ENCODE data around the gene PDE4D. TPM values are rescaled to one million over a fixed set of nuclear protein-coding genes. Genes with fewer than 3 reads are reported as not detected.

Gene PDE4D
- total RNA-seq, 1 experiment from 2014 or later, result 3.3 TPM

- POLR2A ChIA-PET, result no interaction called here
Observed at GRCh38 chr5:58965677-58966414, 927.7 kb downstream of the PDE4D start.

GRCh38 chr5:58963821-58964220 lies 929.7 kb downstream of the PDE4D start:
- DNase-seq (ENCODE audit: low spot score), result no peak
- no peak overlapping the region for H3K4me3 Mint-ChIP-seq
- no peaks in the 10 kb centered on the region for H3K9me3 Mint-ChIP-seq
- H3K27me3 Mint-ChIP-seq (ENCODE audit: low read depth), result no peaks in the 10 kb centered on the region
- H3K36me3 Mint-ChIP-seq, result no peaks in the 10 kb centered on the region
- ChIA-PET POLR2A (no interaction called here), CTCF (no interaction called here)
- ATAC-seq, result no peak
- no peak overlapping the region for H3K27ac Mint-ChIP-seq
- peaks cover 13% of the 10 kb centered on the region for H3K4me1 Mint-ChIP-seq
- no peak for TF ChIP-seq ARID4B (CRISPR knock-in tag; IDR thresholded peaks at IDR 0.05; ENCODE audit: borderline replicate concordance)
- no peak for TF ChIP-seq MAX (CRISPR knock-in tag; IDR thresholded peaks at IDR 0.05)
- no peak for TF ChIP-seq E2F5 (CRISPR knock-in tag; IDR thresholded peaks at IDR 0.05)
- TF ChIP-seq ZNF281 (CRISPR knock-in tag; IDR thresholded peaks at IDR 0.05), result no peak
- TF ChIP-seq MXD4 (CRISPR knock-in tag; IDR thresholded peaks at IDR 0.05; ENCODE audit: borderline replicate concordance), result no peak
- TF ChIP-seq ZNF138 (CRISPR knock-in tag; conservative IDR thresholded peaks at IDR 0.05), result no peak
- TF ChIP-seq TP53 (CRISPR knock-in tag; IDR thresholded peaks at IDR 0.05), result no peak
- TF ChIP-seq USF1 (CRISPR knock-in tag; IDR thresholded peaks at IDR 0.05), result no peak
- no peak for TF ChIP-seq NR3C1 (CRISPR knock-in tag; conservative IDR thresholded peaks at IDR 0.05; ENCODE audit: low read depth)

More at GRCh38 chr5:58965677-58966414, 927.7 kb downstream of the PDE4D start:
- ATAC-seq (peak; percentile 55), DNase-seq (ENCODE audit: low spot score) (no peak)
- Mint-ChIP-seq H3K4me1 (peaks cover 23% of the 10 kb centered on the region), H3K27ac (no peak overlapping the region), H3K36me3 (no peaks in the 10 kb centered on the region), H3K4me3 (no peak overlapping the region), H3K27me3 (ENCODE audit: low read depth) (no peaks in the 10 kb centered on the region), H3K9me3 (no peaks in the 10 kb centered on the region)
- no peak for TF ChIP-seq ZMAT4 (CRISPR knock-in tag; IDR thresholded peaks at IDR 0.05)
- TF ChIP-seq ETV6 (CRISPR knock-in tag; IDR thresholded peaks at IDR 0.05), result no peak
- no peak for TF ChIP-seq OVOL2 (CRISPR knock-in tag; IDR thresholded peaks at IDR 0.05; ENCODE audit: borderline replicate concordance)
- no peak for TF ChIP-seq SMAD3 (CRISPR knock-in tag; IDR thresholded peaks at IDR 0.05; ENCODE audit: borderline replicate concordance)
- TF ChIP-seq TEAD4 (CRISPR knock-in tag; IDR thresholded peaks at IDR 0.05), result no peak
- no peak for TF ChIP-seq NFATC4 (CRISPR knock-in tag; IDR thresholded peaks at IDR 0.05)
- TF ChIP-seq SOX15 (CRISPR knock-in tag; IDR thresholded peaks at IDR 0.05), result no peak
- no peak for TF ChIP-seq JUN (CRISPR knock-in tag; IDR thresholded peaks at IDR 0.05)
- no peak for TF ChIP-seq PREB (CRISPR knock-in tag; IDR thresholded peaks at IDR 0.05; ENCODE audit: borderline replicate concordance)
- TF ChIP-seq ATF2 (CRISPR knock-in tag; IDR thresholded peaks at IDR 0.05; ENCODE audit: borderline replicate concordance, low read depth), result no peak
- TF ChIP-seq MYBL2 (CRISPR knock-in tag; IDR thresholded peaks at IDR 0.05), result no peak
- no peak for TF ChIP-seq TEAD1 (CRISPR knock-in tag; IDR thresholded peaks at IDR 0.05)
- no peak for TF ChIP-seq MLX (CRISPR knock-in tag; IDR thresholded peaks at IDR 0.05)
- TF ChIP-seq ZNF263 (CRISPR knock-in tag; IDR thresholded peaks at IDR 0.05; ENCODE audit: low read depth), result no peak
- no peak for TF ChIP-seq ZNF416 (CRISPR knock-in tag; IDR thresholded peaks at IDR 0.05)
- no peak for TF ChIP-seq PRRX2 (CRISPR knock-in tag; IDR thresholded peaks at IDR 0.05)
- CTCF ChIA-PET, result interaction anchor here (1.6 kb wide), 1 partner anchor 74 kb away, joined by 4 read pairs; no protein-coding TSS in a partner anchor
